ENCODE results near the gene TXNRD1.

GRCh38 chr12:104183443-104183842 is 32.1 kb upstream of the TXNRD1 start:
- TF ChIP-seq, protein P1, sequence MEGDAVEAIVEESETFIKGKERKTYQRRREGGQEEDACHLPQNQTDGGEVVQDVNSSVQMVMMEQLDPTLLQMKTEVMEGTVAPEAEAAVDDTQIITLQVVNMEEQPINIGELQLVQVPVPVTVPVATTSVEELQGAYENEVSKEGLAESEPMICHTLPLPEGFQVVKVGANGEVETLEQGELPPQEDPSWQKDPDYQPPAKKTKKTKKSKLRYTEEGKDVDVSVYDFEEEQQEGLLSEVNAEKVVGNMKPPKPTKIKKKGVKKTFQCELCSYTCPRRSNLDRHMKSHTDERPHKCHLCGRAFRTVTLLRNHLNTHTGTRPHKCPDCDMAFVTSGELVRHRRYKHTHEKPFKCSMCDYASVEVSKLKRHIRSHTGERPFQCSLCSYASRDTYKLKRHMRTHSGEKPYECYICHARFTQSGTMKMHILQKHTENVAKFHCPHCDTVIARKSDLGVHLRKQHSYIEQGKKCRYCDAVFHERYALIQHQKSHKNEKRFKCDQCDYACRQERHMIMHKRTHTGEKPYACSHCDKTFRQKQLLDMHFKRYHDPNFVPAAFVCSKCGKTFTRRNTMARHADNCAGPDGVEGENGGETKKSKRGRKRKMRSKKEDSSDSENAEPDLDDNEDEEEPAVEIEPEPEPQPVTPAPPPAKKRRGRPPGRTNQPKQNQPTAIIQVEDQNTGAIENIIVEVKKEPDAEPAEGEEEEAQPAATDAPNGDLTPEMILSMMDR (IDR thresholded peaks at IDR 0.05) = no peak
- TF ChIP-seq POLR2A (IDR thresholded peaks at IDR 0.05) (no peak), POLR2AphosphoS5 (IDR thresholded peaks at IDR 0.05) (no peak), EP300 (IDR thresholded peaks at IDR 0.05) (no peak)
